ENCODE results near the gene RBM47. TPM values are rescaled to one million over a fixed set of nuclear protein-coding genes. Genes with fewer than 3 reads are reported as not detected.
A peak's percentile ranks its signal among the peaks of the same experiment; 100 is the strongest.
"Not testable (repeated sequence)": the region's sequence is repeated elsewhere in the genome, so short reads cannot be mapped to it uniquely, and the experiment has no call there.

Gene RBM47
- total RNA-seq, 1 experiment from 2014 or later: 97.9 TPM

GRCh38 chr4:40525752-40526598 is 103.7 kb downstream of the RBM47 start:
- no peak overlapping the region for H3K4me3 ChIP-seq (ENCODE audit: insufficient read depth, low read depth, low read length)
- DNase-seq: no peak
- no peaks in the 10 kb centered on the region for H3K36me3 ChIP-seq (replicated peaks; ENCODE audit: control insufficient read depth, insufficient read depth, low read length)
- H3K27me3 ChIP-seq (ENCODE audit: control insufficient read depth, insufficient read depth, low read length): no peaks in the 10 kb centered on the region

GRCh38 chr4:40524366-40525041 is 105.2 kb downstream of the RBM47 start:
- no peak for DNase-seq
- no peaks in the 10 kb centered on the region for H3K27me3 ChIP-seq (ENCODE audit: control insufficient read depth, insufficient read depth, low read length)
- H3K36me3 ChIP-seq (replicated peaks; ENCODE audit: control insufficient read depth, insufficient read depth, low read length): no peaks in the 10 kb centered on the region
- no peak overlapping the region for H3K4me3 ChIP-seq (ENCODE audit: insufficient read depth, low read depth, low read length)

GRCh38 chr4:40523581-40523980 is 106.1 kb downstream of the RBM47 start:
- no peak overlapping the region for H3K4me3 ChIP-seq (ENCODE audit: insufficient read depth, low read depth, low read length)
- no peaks in the 10 kb centered on the region for H3K36me3 ChIP-seq (replicated peaks; ENCODE audit: control insufficient read depth, insufficient read depth, low read length)
- H3K27me3 ChIP-seq (ENCODE audit: control insufficient read depth, insufficient read depth, low read length): no peaks in the 10 kb centered on the region
- no peak for DNase-seq

- Histone ChIP-seq H3K27me3 (ENCODE audit: control insufficient read depth, insufficient read depth, low read length) (no peaks in the 10 kb centered on the region), H3K36me3 (replicated peaks; ENCODE audit: control insufficient read depth, insufficient read depth, low read length) (no peaks in the 10 kb centered on the region), H3K4me3 (ENCODE audit: insufficient read depth, low read depth, low read length) (no peak overlapping the region)
- DNase-seq: no peak
These were observed 107.7 kb downstream of the RBM47 start for GRCh38 chr4:40521957-40522356.

GRCh38 chr4:40520533-40520932 is 109.1 kb downstream of the RBM47 start:
- no peak for DNase-seq
- no peak overlapping the region for H3K4me3 ChIP-seq (ENCODE audit: insufficient read depth, low read depth, low read length)

GRCh38 chr4:40517081-40517480 is 112.6 kb downstream of the RBM47 start:
- not testable (repeated sequence) for H3K4me3 ChIP-seq (ENCODE audit: insufficient read depth, low read depth, low read length); DNase-seq; H3K27me3 ChIP-seq (ENCODE audit: control insufficient read depth, insufficient read depth, low read length); H3K36me3 ChIP-seq (replicated peaks; ENCODE audit: control insufficient read depth, insufficient read depth, low read length)

More at GRCh38 chr4:40520533-40520932, 109.1 kb downstream of the RBM47 start:
- no peaks in the 10 kb centered on the region for H3K36me3 ChIP-seq (replicated peaks; ENCODE audit: control insufficient read depth, insufficient read depth, low read length)
- H3K27me3 ChIP-seq (ENCODE audit: control insufficient read depth, insufficient read depth, low read length): no peaks in the 10 kb centered on the region

GRCh38 chr4:40516651-40517050 is 113.0 kb downstream of the RBM47 start:
- no peaks in the 10 kb centered on the region for H3K27me3 ChIP-seq (ENCODE audit: control insufficient read depth, insufficient read depth, low read length)
- peak; percentile 47 for DNase-seq
- H3K36me3 ChIP-seq (replicated peaks; ENCODE audit: control insufficient read depth, insufficient read depth, low read length): no peaks in the 10 kb centered on the region
- no peak overlapping the region for H3K4me3 ChIP-seq (ENCODE audit: insufficient read depth, low read depth, low read length)

- Histone ChIP-seq H3K36me3 (replicated peaks; ENCODE audit: control insufficient read depth, insufficient read depth, low read length) (no peaks in the 10 kb centered on the region), H3K4me3 (ENCODE audit: insufficient read depth, low read depth, low read length) (no peak overlapping the region), H3K27me3 (ENCODE audit: control insufficient read depth, insufficient read depth, low read length) (no peaks in the 10 kb centered on the region)
- DNase-seq: no peak
These were observed 114.0 kb downstream of the RBM47 start for GRCh38 chr4:40515398-40516293.

DNA sequence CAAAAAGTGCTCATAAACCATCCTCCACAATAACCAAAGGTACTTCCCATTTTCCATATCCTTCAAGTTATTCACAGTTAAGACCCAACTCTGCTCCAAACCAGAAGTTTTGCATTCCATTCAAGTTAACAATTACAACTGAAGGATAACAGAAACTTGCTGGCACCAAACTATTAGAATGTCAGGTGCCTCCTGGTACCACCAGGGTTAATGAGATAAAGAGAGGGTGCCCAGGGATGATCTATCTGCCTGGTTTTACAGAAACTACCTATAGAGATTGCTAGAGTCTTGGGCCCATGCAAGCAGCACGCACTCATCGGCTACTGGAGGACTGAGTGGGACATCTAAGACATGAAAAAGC is 114.6 kb downstream of the RBM47 start:
- Histone ChIP-seq H3K27me3 (ENCODE audit: control insufficient read depth, insufficient read depth, low read length) (no peaks in the 10 kb centered on the region), H3K4me3 (ENCODE audit: insufficient read depth, low read depth, low read length) (no peak overlapping the region), H3K36me3 (replicated peaks; ENCODE audit: control insufficient read depth, insufficient read depth, low read length) (no peaks in the 10 kb centered on the region)
- DNase-seq: no peak

GRCh38 chr4:40514497-40514951 is 115.1 kb downstream of the RBM47 start:
- Histone ChIP-seq H3K4me3 (ENCODE audit: insufficient read depth, low read depth, low read length) (no peak overlapping the region), H3K36me3 (replicated peaks; ENCODE audit: control insufficient read depth, insufficient read depth, low read length) (no peaks in the 10 kb centered on the region), H3K27me3 (ENCODE audit: control insufficient read depth, insufficient read depth, low read length) (no peaks in the 10 kb centered on the region)
- no peak for DNase-seq

DNA sequence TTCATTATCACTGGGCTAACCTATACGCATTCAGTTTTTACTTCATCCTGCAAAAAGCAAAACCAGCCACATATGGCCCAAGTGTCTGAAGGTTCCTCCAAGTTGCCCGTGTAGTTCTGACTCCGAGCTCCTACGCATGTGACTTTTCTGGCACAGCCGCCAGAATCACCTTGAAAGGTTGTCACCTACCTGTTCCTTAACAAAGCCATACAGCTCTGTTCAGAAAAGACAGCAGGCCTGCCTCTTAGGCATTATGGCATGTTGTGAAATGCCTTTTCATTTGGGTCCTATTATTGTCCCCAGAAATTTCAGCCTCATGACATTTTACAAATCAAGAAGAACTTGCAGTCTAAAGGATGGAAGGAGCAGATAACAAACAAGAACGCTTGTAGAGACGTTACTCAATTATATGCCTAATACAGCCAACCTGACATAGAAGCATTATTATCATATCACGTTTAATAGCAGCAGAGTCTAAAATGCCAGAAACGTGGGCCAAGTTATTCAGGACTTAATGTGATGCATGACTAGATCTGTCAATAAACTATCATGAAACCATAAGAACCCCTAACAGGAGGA is 118.5 kb downstream of the RBM47 start:
- H3K36me3 ChIP-seq (replicated peaks; ENCODE audit: control insufficient read depth, insufficient read depth, low read length): no peaks in the 10 kb centered on the region
- H3K27me3 ChIP-seq (ENCODE audit: control insufficient read depth, insufficient read depth, low read length): no peaks in the 10 kb centered on the region
- no peak overlapping the region for H3K4me3 ChIP-seq (ENCODE audit: insufficient read depth, low read depth, low read length)
- DNase-seq: no peak

DNA sequence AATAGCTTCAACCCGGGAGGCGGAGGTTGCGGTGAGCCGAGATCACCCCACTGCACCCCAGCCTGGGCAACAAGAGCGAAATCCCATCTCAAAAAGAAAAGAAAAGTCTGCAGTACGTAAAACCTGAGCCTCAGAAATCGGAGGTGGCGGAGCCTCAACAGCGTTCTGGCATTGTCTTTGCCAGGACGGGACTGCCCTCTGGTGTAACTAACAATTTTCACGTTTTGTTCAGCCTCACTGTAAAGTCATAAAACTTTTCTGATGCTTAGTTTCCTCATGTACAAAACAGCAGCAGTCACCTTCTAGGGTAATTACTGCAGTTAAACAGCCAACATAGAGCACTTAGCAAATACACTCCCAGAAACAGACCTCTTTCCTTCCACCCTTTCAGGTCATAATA is 121.7 kb downstream of the RBM47 start:
- Histone ChIP-seq H3K4me3 (ENCODE audit: insufficient read depth, low read depth, low read length) (no peak overlapping the region), H3K36me3 (replicated peaks; ENCODE audit: control insufficient read depth, insufficient read depth, low read length) (0 out of 2 replicates have a peak, but pooled peaks cover 1% of the 10 kb centered on the region), H3K27me3 (ENCODE audit: control insufficient read depth, insufficient read depth, low read length) (no peaks in the 10 kb centered on the region)
- peak; percentile 27 for DNase-seq

DNA sequence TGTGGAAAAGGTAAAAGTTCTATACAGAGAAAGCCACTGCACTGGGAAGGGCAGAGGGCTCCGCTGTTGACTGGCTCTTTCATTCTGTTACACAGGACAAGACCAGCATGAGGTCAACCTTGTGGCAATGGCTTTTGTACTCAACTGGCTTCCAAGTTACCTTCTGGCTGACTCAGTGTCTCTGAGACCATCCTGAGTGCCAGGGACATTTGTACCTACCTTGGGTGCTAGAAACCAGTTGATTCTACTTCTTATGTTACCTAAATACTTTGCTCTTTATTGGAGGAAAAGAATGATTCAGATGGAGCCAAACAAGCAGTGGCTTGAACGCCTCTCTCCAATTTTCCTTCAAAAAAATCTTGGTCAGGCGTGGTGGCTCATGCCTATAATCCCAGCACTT is 123.2 kb downstream of the RBM47 start:
- peaks cover 3% of the 10 kb centered on the region; the same call in 1 of the 2 replicates for H3K36me3 ChIP-seq (replicated peaks; ENCODE audit: control insufficient read depth, insufficient read depth, low read length)
- H3K4me3 ChIP-seq (ENCODE audit: insufficient read depth, low read depth, low read length): no peak overlapping the region
- DNase-seq: no peak
- no peaks in the 10 kb centered on the region for H3K27me3 ChIP-seq (ENCODE audit: control insufficient read depth, insufficient read depth, low read length)

DNA sequence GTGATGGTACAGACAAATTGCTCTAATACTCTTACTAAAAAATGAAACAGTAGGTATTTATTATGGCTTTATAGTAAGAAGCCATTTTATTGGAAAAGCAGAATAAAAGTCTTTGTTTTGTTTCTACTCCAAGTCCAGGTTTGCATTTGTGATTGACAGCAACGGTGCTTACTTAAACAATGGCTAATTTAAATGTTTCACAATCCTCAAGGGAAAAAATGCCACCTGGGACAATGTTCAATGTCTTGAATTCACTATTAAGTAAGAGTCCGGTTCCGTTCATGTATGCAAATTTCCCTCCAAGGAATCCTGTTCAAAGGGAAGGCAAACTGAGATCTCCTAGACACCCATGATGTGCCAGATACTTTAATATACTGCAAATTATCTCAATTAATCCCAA is 123.6 kb downstream of the RBM47 start:
- peaks cover 3% of the 10 kb centered on the region; the same call in 1 of the 2 replicates for H3K36me3 ChIP-seq (replicated peaks; ENCODE audit: control insufficient read depth, insufficient read depth, low read length)
- H3K4me3 ChIP-seq (ENCODE audit: insufficient read depth, low read depth, low read length): no peak overlapping the region
- no peaks in the 10 kb centered on the region for H3K27me3 ChIP-seq (ENCODE audit: control insufficient read depth, insufficient read depth, low read length)
- no peak for DNase-seq
